Left renal pelvis (tissue), 4 donors: ENCODE data around the gene TMEM26. TPM values are rescaled to one million over a fixed set of nuclear protein-coding genes. Genes with fewer than 3 reads are reported as not detected.

Experiments used
- DNase-seq, 4 donors: peaks; one replicate each; pipeline ENCODE4 v3.0.0-alpha.2; 2013; ENCODE audit warnings: low read depth in 4 of 4, low spot score in 3 of 4
- polyA plus RNA-seq, 4 donors: library from polyadenylated mRNA; unstranded; fragments of 120-200 nt; gene quantifications; one replicate each; pipeline ENCODE4 v1.2.1, GENCODE V29; 2013; ENCODE audit not compliant: insufficient read length in 4 of 4

The TMEM26 gene
- polyA plus RNA-seq, 4 donors: 6.6 to 12.7 (median 8.2) TPM

DNA sequence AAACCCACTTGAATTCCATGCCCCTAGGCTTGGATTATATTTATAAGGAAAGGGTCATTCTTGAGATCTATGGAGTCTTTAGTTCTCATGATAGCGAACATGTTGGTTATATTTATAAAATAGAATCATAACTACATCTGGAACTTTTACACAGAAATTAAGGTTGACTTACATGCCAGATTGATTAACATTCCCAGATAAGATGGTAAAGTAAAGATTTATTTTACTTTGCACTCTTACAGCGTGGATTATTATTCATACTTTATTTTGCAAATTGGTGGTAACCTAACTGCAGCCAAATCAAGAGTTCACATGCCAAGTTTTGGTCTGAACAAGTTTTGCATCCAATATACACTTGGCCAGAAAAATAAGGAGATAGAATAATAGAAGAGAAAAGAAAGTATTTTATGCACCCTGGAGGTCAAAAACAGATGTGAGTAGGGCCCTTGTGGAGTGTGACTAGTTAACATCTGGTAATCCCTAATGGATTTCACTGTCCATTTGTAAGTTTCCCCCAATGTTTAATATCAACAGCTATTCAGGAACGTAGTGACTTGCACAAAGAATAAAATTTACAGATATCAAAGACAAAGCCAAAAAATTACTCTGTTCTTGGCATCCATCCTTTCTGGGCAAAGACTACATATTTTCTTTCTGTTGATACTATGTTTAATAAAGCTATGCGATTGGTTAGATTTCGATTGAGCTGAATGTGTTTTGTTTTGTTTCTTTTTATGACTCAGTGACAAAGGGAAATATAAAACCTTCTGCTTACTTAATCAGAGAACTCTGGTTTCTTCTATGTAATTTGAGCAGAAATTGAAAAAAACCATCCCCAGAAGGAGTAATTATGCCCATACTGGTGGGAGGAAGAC is 10.1 kb upstream of the TMEM26 start:
- no peak for DNase-seq

DNA sequence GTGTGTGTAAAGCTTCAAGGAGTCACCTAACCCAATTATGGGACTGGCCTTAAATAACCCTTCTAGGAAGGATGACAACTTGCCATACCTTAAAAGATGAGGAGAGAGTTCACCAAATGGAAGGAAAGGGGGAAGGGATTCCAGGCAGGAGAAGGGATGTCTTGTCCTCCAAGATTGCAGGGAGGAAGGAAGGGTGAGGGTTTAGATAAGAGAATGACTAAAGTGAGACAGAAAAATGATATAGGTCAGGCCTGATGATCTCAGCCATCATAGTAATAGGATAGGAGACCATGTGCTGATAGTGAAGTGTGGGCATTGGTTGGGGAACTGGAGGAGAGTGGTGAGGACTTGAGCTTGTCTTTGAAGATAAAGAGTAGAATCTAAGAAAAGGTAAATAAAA is 7.7 kb upstream of the TMEM26 start:
- DNase-seq: no peak

DNA sequence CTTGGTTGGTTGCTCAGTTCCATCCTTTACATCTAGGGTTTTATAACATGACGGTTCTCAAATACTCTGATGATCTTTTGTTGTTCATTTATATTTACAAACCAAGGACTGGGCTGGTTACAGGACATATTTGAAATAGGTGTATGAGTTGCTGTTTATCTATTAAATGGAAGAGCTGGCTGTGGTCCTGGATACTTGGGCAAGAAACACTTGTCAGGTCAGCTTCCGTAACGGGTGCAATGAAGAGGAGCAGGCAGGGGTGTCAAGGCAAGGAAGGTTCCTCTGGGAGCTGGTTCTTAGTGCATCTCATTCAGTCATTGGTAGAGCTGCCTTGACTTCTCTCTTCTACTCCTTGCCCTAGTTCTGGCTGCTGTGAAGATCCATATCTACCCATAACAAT is 4.8 kb upstream of the TMEM26 start:
- no peak for DNase-seq

DNA sequence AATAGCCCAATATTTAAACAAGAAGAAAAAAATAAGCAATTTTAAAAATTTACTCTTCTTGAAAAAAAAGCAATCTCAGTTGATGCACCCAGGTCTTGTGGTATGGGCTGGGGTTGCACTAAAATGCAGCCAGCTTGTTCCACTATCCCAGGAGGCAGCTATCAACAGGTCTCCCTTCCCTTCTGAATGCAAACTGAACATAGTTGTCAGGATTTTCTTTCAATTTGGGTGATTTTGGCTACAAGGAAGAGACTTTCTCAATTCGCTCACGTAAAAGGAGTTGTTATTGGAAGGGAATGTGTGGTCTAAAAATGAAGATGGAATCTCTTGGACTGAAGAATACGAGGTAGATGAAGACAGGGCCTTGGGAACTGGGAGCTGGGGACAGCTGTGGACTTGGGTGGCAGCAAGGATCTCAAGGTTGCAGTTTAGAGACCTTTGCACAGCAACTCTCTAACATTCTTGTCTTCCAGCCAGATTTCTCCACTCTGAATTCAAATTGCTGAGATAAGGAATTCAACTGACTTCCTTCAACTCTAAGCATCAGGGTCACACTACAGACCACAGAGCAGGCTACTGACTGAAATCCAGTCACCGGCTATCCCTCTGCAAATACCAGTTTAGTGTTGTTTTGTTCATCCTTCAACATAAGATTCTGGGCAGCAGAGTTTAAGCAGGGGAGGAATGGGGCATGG is 3.1 kb upstream of the TMEM26 start:
- DNase-seq: no peak

DNA sequence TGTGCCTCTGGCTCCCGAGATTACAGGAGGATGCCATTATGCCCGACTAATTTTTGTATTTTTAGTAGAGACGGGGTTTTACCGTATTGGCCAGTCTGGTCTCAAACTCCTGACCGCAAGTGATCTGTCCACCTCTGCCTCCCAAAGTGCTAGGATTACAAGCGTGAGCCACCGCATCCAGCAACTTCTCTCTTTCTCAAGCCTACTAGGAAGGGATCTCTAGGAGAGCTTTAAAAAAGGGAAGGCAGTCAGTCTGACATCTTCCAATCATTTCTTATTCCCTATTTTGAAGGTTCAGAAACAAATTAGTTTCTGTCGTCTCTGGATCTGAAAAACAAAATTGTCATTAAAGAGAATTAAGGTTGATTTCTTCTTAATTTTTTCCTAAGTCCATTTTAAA is 2.5 kb upstream of the TMEM26 start:
- DNase-seq: no peak

DNA sequence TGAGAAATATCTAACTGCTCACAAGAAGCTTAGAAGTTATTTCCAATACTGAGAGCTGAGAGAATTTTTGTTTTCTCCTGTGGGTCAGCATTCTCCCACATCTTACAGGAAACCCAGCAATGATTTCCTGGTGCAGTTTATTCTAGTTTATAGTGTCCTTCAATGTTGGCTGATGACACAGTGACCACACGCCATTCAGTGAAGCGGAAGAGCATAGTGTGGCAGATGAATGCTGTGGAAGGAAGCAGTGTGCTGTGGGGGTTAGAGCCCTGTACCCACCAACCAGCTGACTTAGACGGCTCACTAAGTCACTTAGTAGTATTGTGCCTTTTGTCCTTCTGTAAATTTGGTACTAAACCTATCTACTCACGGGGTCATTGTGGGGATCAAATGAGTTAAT is 1.4 kb upstream of the TMEM26 start:
- no peak for DNase-seq

DNA sequence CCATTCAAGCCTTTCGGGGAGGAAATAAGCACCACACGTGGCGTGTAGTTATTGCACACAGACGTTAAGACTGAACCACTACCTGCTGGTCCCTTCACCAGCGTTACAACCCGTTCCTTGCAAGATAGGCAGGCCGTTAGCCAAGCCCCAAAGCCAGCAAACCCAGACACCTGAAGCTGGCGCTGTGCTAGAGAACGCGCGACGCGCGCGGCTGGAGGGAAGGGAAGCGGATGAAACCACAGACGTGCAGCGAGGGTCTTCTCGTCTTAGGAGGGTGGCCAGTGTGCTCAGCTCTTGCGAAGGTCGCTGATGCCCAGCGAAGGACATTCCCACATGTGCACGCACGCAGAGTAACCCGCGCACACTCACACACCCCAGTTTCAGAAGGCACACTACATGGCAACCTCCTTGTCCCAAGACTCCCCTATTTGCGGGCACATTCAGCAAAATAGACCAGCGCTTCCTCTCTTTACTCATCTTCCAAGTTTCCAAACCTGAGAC is 980 bp downstream of the TMEM26 start:
- DNase-seq: peak in 1 of 4 donors; percentile 46

DNA sequence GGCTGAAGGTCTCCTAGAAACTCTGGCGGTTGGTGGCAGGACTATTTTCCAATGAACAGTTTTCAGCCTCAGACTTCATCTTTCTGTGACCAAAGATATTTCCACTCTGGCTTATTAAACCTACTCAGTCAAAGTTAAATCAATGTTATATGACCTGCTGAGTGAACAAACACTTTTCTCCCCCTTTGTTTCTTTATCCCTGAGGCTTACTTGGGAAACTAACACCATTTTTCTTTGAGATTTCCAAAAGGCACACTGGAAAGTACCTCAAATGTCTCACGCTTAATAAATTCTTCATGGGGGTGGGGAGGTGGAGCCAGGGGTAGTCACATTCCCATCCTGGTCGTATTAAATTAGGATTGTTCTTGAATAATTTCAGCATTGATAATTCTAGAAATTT is 1.8 kb downstream of the TMEM26 start:
- DNase-seq: no peak

DNA sequence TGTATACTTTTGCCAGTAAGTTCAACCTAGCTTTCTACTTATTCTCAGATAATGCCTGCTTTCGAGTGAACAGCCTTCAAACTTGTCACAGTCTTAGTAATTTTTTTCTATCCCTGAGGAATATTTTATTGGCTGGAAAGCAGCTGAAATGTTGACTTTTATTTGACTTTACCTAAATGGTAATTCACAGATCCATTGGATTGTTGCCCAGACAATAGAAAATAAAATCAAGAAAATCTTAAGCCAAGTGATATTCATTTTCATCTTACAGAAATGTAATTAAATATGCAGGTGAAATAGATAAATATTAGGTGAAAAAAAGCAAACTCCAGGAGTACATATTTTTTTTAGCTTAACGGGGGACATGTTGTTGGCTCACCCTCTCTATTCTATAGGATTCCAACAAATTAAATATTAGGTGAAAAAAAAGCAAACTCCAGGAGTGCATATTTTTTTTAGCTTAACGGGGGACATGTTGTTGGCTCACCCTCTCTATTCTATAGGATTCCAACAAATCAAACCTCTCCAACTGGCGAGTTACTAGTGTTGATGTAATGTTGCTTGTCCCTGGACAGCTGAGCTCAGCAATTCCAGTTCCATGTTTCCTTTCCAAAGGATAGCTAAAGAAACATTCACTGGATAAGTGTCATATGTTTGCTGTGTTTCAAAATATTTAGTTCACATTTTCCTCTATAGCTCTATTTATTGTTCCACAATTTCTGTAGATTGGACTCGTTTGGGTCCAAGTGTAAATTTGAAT is 4.2 kb downstream of the TMEM26 start:
- no peak for DNase-seq

DNA sequence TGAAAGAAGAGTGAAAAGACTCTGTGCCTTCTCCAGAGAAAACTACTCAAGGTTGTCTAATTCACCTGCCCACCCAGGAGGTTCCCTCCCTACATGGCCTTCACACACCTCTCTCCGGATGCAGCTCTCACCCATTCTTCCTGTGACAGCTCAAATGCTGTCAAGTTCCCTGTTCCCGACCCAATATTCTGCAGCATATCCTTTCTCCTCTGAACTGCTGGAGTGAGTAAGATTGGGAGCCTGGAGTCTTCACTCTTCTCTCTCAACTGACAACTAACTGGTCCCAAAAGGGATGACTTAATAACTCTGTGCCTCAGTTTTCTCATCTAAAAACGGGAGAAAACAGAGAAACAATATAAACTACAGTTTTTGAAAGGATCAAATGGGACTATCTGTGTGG is 5.1 kb downstream of the TMEM26 start:
- no peak for DNase-seq

DNA sequence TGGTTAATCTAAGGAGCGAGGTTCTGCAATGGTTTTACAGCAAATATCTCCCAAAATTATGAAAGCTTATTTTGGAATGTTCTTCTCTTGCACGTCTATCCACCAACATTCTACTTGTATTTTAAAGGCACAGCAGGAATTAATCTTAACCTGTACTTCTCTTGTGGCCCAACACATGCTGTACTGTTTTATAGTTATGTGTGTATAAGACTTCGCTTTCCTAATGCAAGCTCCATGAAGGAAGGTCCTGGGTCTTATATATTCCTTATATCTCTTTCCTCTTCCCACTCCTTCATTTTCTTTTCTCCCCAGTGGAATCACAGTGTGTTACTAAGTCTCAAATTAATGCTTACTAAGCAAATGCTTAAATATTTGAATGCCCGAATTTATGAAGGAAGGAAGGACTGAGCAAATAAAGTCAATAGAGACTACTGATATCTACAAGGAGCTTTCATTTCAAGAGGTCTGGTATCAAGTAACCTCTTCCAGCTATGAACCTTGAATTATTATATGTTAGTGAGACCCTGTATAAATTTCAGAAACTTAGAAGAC is 14.0 kb downstream of the TMEM26 start:
- no peak for DNase-seq

DNA sequence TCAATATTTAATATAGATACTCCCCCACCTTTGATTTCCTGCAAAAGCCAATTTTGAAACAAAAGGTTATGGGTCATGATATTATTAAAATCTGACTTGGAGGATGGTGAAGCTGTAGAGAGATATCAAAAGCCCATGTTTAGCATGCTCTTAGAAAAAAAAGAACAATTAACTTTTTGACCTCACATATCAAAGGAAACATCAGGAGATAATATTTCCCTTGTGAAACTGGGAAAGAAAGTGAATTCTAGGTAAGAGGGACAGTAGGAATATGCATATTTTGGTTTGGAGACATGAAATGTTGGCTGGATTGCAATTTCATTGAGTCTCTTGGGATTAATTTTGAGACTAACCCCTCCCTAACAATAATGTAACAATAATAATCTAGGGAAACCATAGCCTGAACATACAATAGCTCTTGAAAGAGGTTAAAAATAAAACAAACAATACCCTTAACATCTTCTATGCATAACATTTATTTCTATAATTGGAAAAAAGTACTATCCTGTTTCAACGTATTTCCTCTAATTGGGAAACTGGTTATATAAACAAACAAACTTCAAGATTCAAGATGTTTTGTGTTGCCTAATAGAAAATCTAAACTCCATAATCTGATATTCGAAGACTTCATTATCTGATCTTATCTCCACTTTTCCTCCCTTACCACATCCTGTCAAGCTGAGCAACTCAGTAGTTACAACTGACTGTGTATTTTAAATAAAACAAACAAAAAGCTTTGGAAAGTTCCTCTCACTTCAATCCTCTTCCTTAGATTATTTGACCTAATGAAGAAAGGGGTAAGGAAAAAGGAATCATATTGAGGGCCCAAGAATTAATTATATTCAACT is 14.8 kb downstream of the TMEM26 start:
- no peak for DNase-seq

DNA sequence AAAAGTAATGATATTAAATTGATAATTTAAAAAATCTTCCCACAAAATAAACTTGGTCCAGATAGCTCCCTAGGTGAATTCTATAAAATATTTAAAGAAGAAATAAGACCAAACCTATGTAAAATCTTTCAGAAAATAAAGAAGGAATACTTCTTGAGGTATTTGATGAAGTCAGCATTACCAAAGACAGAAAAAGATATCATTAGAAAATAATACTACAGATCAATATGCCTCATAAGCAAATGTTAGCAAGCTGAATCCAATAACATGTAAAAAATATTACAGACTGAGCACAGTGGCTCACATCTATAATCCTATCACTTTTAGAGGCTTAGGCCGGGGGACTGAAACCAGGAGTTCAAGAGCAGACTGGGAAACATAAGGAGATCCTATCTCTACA is 30.0 kb downstream of the TMEM26 start:
- no peak for DNase-seq

DNA sequence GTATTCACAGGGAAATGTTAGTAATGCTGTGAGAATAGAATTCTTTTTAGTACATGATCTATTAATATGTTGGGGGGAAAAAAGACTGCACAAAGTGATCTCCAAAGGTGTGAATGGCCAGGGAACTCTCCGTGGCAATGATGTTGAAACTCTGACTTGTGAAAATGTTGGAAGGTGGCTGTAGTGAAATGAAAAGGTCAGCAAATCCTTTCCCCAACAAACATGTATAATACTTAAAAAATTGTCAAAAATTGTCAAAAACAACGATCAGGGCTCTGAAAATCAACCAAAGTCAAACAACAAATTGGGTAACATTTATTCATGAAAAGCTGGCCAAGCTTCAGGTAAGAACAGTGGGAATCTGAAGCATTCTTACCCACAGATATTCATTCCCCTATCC is 35.5 kb downstream of the TMEM26 start:
- no peak for DNase-seq

DNA sequence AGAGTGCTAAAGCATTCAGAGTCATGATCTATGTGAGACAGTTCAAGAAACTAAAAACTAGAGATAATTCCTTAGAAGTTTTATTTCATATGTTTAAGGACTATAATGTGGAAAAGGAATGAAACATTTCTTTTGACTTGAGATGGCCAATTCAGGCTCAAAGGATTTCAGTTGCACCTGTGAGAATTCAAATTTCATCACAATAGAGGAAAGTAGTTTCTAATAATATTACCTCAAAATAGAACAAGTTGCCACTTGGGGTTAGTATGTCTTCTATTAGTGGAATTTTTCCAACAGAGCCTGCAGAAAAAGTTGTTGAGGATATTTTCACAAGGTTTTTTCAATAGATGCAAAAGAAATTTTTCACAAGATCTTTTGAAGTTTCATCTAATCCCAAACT is 37.4 kb downstream of the TMEM26 start:
- no peak for DNase-seq

DNA sequence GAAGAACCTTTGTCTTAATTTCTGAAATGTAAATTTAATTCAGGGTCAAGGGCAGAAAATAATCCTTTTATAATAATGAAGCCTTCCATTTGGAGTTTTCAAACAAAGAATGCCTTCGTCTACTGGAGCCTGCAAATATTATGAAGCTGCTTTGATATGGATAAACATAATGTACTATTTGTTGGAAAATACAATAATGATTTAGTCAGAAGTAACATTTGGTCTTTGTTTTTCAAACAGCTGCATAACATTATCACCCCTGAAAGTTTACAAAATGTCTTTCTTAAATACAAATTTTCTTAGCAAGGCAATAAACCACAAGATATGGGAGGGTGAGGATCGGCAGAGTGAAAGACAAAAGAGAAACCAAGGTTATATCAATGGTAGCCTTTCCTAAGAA is 41.5 kb downstream of the TMEM26 start:
- no peak for DNase-seq

DNA sequence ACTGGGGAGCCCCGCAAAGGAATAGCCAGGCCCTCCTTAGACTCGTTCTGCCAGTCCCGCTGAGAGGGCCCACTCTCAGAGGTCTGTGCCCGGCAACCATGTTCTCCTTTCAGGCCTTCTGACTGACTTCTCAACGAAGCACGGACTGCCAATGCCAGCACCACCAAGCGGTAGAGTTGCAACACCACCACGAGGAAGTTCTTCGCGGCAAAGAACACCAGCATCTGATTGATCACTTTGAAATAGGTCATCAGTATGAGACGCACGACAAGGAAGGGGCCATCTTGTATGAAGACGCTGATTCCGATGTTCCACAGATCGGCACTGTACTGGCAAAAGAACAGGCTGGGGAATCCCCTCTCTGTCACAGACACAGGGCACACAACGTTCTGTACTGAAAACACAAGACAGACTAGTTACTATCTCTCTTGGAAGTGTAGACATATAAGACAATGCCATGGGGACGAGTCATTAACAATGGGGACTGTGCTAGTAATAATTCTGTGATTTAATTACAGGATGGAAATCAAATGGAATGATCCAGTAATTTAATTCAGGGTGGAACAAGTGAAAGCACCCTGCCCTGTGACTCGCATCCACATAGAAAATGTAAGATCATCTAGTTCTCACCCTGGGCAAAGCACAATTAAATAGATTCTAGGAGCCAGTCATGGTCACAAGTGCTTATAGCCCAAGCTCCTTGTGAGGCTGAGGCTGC is 42.7 kb downstream of the TMEM26 start:
- DNase-seq: no peak

DNA sequence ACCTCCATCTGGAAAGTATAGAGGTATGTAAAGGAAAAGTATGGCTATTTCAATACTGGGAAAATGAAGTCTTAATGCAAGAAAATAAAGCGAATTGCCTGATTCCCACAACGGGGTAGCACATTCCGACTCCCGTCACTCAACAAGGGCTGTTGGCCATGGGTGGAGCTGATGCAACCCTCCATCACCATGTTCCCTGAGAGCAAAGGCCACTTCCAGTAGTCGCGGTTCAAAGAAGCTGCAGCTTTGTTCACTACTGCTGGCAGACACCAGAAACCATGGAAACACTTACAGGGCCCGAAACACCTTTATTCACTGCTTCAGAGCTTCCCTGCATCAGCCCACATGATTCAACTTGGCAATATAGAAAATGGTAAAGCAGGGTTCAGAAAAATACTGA is 44.0 kb downstream of the TMEM26 start:
- DNase-seq: no peak

DNA sequence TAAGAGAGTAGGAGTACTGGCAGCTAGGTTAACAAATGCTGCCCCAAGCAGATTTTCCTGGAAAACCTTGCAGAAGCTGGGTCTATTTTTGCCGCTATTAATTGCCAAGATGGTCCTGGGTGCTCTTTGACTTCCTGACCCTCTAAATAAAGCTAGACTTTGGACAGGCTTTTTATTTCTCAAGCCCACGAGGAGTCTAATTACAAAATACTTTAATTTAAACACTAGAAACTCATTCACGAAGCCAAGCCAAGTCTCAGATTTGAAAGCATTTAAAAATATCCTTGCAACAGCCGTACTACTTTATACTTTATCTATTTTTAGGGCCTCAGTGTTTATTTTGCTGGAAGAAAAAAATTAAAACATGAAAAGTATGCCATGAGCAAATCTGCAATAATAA is 45.1 kb downstream of the TMEM26 start:
- peak in 1 of 4 donors; percentile 35 for DNase-seq
